ENCODE data around the gene IGSF6.
"Not testable (repeated sequence)": the region's sequence is repeated elsewhere in the genome, so short reads cannot be mapped to it uniquely, and the experiment has no call there.

The IGSF6 gene

GRCh38 chr16:21653571-21653970 lies 1.2 kb upstream of the IGSF6 start:
- DNase-seq (ENCODE audit: low spot score) = no peak

GRCh38 chr16:21651515-21651914 lies 893 bp downstream of the IGSF6 start:
- DNase-seq (ENCODE audit: low spot score) = no peak

GRCh38 chr16:21650521-21650920 lies 1.9 kb downstream of the IGSF6 start:
- DNase-seq (ENCODE audit: low spot score) = no peak

DNA sequence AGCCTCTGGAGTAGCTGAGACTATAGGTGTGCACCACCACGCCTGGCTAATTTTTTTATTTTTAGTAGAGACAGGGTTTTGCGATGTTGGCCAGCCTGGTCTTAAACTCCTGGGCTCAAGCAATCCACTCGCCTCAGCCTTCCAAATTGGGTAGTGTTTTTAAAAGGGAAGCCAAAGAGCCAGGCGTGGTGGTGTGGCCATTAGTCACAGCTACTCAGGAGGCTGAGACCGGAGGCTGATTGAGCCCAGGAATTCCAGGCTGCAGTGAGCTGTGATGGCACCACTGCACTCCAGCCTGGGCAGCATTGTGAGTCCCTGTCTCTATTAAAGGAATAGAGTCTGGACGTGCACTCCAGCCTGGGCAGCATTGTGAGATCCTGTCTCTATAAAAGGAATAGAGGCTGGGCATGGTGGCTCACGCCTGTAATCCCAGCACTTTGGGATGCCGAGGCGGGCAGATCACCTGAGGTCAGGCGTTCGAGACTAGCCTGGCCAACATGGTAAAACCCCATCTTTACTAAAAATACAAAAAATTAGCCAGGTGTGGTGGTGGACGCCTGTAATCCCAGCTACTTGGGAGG lies 2.5 kb downstream of the IGSF6 start:
- DNase-seq (ENCODE audit: low spot score) = not testable (repeated sequence)

DNA sequence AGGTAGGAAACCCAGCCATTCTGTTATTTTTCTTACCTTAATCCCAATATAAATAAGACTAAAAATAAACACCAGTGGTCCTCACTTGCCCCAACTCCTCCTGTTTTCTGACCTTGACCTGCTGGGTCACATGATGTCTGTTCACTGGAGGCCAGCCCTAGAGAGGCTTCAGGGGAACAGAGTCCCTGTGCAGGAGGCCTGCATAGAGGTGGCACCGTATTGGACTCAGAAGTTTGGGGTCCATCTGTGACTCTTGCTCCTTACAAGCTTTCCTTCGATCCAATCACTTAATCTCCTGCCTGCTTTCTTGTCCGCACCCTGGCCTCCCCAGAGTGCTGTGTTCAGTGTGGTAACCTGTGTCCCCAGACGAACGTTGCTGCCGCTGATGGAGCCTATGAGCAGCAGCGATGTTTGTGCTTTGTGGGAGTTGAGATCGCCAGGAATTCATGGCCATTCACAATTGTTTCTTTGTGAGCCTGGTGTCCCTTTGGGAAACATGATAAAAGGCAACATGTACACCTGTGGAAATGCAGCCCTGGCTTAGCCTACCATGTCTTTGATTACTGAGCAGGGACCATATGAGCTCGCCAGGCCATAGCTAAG lies 4.7 kb downstream of the IGSF6 start:
- no peak for DNase-seq (ENCODE audit: low spot score)

- no peak for DNase-seq (ENCODE audit: low spot score)
Measured at GRCh38 chr16:21646721-21647561, 5.5 kb downstream of the IGSF6 start.

DNA sequence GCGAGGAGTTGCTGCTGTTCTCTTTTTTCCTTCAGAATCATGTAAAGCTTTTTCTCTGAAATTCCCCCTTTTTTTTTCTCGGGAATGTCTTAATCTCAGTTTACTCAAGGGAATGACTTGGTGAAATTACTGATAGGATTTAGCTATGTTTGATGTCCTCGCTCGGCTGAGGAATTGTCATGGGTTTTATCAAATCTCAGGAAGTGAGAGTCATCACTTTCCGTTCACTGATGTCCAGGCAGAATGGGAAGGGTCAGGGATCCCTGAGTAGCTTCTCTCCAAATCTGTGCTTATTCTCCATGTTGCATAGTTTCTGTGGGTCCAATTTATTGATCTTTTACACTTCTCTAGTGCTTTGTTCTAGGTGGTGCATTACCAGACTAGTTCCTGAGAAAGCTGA lies 6.3 kb downstream of the IGSF6 start:
- no peak for DNase-seq (ENCODE audit: low spot score)

DNA sequence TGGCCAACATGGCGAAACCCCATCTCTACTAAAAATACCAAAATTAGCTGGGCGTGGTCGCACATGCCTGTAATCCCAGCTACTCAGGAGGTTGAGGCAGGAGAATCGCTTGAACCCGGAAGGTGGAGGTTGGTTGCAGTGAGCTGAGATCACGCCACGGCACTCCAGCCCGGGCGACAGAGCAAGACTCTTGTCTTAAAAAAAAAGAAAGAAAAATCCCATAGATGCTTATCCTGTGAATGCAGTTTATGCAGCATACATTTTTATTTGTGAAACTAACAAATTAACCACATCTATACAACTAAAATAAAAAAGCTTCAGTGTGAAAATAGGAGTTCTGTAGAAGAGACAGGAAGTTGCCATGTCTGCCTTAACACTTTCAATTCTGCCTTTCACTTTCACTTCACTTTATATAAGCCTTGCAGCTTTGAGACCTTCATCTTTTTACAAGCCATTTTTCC lies 7.1 kb downstream of the IGSF6 start:
- DNase-seq (ENCODE audit: low spot score) = no peak

- DNase-seq (ENCODE audit: low spot score) = no peak
Measured at GRCh38 chr16:21644674-21645073, 7.7 kb downstream of the IGSF6 start.

DNA sequence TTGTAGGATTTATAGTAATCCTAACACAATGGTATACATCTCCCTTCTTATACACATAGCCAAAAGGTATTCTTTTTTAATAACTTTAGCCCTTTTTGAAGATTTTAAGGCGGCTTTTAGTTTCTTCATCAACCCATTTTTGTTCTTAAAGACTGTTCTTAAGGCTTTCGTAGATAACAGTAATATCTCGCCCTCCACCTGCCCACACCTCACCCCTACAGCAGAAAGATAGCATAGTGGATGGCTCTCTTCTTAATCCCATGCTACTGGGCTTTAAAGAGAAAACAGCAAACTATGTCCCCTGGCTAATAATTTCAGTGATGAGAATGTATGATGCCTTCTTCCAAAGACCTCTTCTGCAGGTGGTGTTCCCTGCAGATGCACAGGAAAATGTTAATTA lies 8.6 kb downstream of the IGSF6 start:
- DNase-seq (ENCODE audit: low spot score) = no peak

- DNase-seq (ENCODE audit: low spot score) = no peak
Measured at GRCh38 chr16:21642861-21643260, 9.5 kb downstream of the IGSF6 start.

DNA sequence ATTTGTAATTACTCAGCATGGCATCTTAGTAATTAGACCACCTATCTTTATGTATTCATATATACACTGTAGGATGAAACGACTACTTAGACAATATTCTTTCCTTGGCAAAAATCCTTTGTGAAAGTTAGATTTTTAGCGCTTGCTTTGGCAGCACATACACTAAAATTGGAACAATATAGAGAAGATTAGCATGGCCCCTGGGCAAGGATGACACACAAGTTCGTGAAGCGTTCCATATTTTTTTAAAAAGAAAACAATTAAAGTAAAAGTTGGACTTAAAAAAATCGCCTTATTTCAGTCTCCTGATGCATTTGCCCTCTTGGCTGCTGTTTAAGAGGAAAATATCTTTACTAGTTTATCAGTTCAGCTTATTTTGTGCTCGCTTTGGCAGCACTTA lies 10.5 kb downstream of the IGSF6 start:
- DNase-seq (ENCODE audit: low spot score) = no peak

GRCh38 chr16:21639493-21639892 lies 12.9 kb downstream of the IGSF6 start:
- no peak for DNase-seq (ENCODE audit: low spot score)

GRCh38 chr16:21638573-21638975 lies 13.8 kb downstream of the IGSF6 start:
- DNase-seq (ENCODE audit: low spot score) = no peak

- no peak for DNase-seq (ENCODE audit: low spot score)
Measured at GRCh38 chr16:21637032-21637968, 15.1 kb downstream of the IGSF6 start.

GRCh38 chr16:21635694-21636093 lies 16.7 kb downstream of the IGSF6 start:
- DNase-seq (ENCODE audit: low spot score) = not testable (repeated sequence)

- no peak for DNase-seq (ENCODE audit: low spot score)
Measured at GRCh38 chr16:21634216-21634615, 18.2 kb downstream of the IGSF6 start.

DNA sequence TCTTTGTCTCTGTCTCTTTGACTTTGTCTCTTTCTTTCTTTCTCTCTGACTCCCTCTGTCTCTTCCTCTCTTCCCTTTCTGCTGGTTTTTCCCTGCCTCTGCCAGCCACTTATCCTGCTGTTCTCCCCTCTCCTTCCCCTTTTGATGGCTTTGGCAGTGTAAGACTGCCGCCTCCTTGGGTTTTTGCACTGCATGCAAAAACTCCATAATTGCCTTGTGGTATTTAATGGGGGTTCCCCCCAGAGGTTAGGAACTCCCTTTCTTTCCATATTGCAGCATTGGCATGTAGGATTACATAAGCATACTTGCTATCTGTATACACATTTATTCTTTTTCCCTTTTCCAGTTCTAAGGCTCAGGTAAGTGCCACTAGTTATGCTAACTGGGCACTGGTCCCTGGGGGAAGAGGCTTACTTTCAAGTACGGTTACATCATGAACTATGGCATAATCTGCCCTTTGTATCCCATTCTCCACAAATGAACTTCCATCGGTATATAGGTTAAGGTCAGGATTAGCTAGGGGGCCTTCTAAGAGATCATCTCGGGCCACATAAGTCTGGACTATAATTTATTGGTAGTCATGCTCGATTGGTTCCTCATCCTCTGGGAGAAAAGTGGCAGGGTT lies 20.3 kb downstream of the IGSF6 start:
- not testable (repeated sequence) for DNase-seq (ENCODE audit: low spot score)

GRCh38 chr16:21631376-21631775 lies 21.0 kb downstream of the IGSF6 start:
- DNase-seq (ENCODE audit: low spot score) = not testable (repeated sequence)

DNA sequence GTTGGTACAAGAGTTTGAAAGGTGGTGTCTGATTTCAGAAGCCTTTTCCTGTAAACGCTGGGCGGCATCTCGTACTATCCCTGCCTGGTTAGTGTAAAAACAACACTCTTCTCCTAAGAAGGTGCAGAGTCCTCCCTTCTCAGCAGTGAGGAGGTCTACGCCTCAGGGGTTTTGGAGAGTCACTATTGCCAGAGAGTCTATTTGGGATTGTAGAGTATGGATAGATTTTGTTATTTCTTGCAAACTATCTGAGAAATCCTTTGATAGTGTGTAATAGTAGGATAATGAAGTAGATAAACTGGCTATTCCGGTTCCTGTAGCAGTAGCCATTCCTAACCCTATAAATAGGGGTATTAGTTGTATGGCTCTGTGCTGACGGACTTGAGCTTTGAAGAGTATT lies 21.5 kb downstream of the IGSF6 start:
- DNase-seq (ENCODE audit: low spot score) = not testable (repeated sequence)
